Peyer's patch (tissue), 4 donors: ENCODE measurements around the gene UHRF1. TPM values are rescaled to one million over a fixed set of nuclear protein-coding genes. Genes with fewer than 3 reads are reported as not detected.
A peak's percentile ranks its signal among the peaks of the same experiment; 100 is the strongest.

Source experiments
- DNase-seq, 3 donors: peaks; one replicate each; pipeline ENCODE4 v3.0.0-alpha.2; 2017 to 2019
- H3K27ac ChIP-seq, 4 donors: fragments of 200-600 bp; sonication (generic); one replicate each; pipeline ENCODE4 v1.5.1; 2016 to 2019
- H3K27me3 ChIP-seq, 2 donors: fragments of 200-600 bp; sonication (generic); one replicate each; pipeline ENCODE4 v1.5.1; 2019
- H3K36me3 ChIP-seq, 3 donors: fragments of 200-600 bp; sonication (generic); one replicate each; pipeline ENCODE4 v1.5.1; 2016 to 2019
- H3K4me1 ChIP-seq, 4 donors: fragments of 200-600 bp; sonication (generic); one replicate each; pipeline ENCODE4 v1.5.1; 2016 to 2019
- H3K4me3 ChIP-seq, 4 donors: fragments of 200-600 bp; sonication (generic); 1 replicate in 3 of 4; 2 replicates in 1 of 4; pipeline ENCODE4 v1.5.1; 2016 to 2019; ENCODE audit warnings: mild to moderate bottlenecking in 1 of 4
- H3K9me3 ChIP-seq, 4 donors: fragments of 200-600 bp; sonication (generic); one replicate each; pipeline ENCODE4 v1.5.1; 2016 to 2019; ENCODE audit warnings: mild to moderate bottlenecking in 1 of 4
- POLR2A ChIP-seq, 2 donors: fragments of 450-650 bp; IDR thresholded peaks; one replicate each; pipeline ENCODE4 v1.5.1; 2017; ENCODE audit warnings: antibody characterized with exemption in 2 of 2, mild to moderate bottlenecking in 2 of 2, moderate library complexity in 2 of 2
- total RNA-seq, 4 donors: library from RNA; depleted of rRNA; stranded (reverse); fragments of >200 nt; gene quantifications; one replicate each; pipeline ENCODE4 v1.1.0, GENCODE V29; 2016
- TF ChIP-seq, protein P1 (sequence below), 6 experiments: fragments of 450-650 bp in 4 of 6; fragments of 200-600 bp in 2 of 6; sonication (generic) in 1 of 6; IDR thresholded peaks; one replicate each; pipeline ENCODE4 v1.5.1; 2017 to 2019; ENCODE audit warnings: antibody characterized with exemption in 6 of 6, mild to moderate bottlenecking in 3 of 6, moderate library complexity in 1 of 6

The UHRF1 gene
- total RNA-seq, 4 donors from 2014 or later = 6.7 to 35.5 (median 8.0) TPM

GRCh38 chr19:4911786-4912672 lies 2.7 kb downstream of the UHRF1 start:
- H3K4me3 ChIP-seq = peak overlapping the region; percentile 4 to 79 (median 58)
- DNase-seq = peak; percentile 53 to 77 (median 68)
- H3K27me3 ChIP-seq = no peaks in the 10 kb centered on the region
- H3K9me3 ChIP-seq = no peaks in the 10 kb centered on the region
- H3K4me1 ChIP-seq = peaks cover 0 to 45% (median 24%) of the 10 kb centered on the region in 4 donors
- H3K36me3 ChIP-seq = no peaks in the 10 kb centered on the region
- H3K27ac ChIP-seq = peak overlapping the region in 3 of 4 donors; percentile 3 to 62 (median 36)
- no peak for TF ChIP-seq POLR2A (IDR thresholded peaks at IDR 0.05)
- TF ChIP-seq, protein P1, sequence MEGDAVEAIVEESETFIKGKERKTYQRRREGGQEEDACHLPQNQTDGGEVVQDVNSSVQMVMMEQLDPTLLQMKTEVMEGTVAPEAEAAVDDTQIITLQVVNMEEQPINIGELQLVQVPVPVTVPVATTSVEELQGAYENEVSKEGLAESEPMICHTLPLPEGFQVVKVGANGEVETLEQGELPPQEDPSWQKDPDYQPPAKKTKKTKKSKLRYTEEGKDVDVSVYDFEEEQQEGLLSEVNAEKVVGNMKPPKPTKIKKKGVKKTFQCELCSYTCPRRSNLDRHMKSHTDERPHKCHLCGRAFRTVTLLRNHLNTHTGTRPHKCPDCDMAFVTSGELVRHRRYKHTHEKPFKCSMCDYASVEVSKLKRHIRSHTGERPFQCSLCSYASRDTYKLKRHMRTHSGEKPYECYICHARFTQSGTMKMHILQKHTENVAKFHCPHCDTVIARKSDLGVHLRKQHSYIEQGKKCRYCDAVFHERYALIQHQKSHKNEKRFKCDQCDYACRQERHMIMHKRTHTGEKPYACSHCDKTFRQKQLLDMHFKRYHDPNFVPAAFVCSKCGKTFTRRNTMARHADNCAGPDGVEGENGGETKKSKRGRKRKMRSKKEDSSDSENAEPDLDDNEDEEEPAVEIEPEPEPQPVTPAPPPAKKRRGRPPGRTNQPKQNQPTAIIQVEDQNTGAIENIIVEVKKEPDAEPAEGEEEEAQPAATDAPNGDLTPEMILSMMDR (IDR thresholded peaks at IDR 0.05) = peak; percentile 32 to 72 (median 60)

GRCh38 chr19:4913996-4914735 lies 4.9 kb downstream of the UHRF1 start:
- no peak for TF ChIP-seq POLR2A (IDR thresholded peaks at IDR 0.05)
- TF ChIP-seq, protein P1 (IDR thresholded peaks at IDR 0.05) = no peak
- Histone ChIP-seq H3K27ac (peak overlapping the region; percentile 52 to 75 (median 67)), H3K4me1 (peaks cover 0 to 38% (median 21%) of the 10 kb centered on the region in 4 donors), H3K9me3 (no peaks in the 10 kb centered on the region), H3K36me3 (no peaks in the 10 kb centered on the region), H3K27me3 (no peaks in the 10 kb centered on the region), H3K4me3 (peak overlapping the region in 3 of 4 donors; percentile 44 to 54 (median 47))
- peak in 2 of 3 donors; percentile 25 to 65 for DNase-seq

DNA sequence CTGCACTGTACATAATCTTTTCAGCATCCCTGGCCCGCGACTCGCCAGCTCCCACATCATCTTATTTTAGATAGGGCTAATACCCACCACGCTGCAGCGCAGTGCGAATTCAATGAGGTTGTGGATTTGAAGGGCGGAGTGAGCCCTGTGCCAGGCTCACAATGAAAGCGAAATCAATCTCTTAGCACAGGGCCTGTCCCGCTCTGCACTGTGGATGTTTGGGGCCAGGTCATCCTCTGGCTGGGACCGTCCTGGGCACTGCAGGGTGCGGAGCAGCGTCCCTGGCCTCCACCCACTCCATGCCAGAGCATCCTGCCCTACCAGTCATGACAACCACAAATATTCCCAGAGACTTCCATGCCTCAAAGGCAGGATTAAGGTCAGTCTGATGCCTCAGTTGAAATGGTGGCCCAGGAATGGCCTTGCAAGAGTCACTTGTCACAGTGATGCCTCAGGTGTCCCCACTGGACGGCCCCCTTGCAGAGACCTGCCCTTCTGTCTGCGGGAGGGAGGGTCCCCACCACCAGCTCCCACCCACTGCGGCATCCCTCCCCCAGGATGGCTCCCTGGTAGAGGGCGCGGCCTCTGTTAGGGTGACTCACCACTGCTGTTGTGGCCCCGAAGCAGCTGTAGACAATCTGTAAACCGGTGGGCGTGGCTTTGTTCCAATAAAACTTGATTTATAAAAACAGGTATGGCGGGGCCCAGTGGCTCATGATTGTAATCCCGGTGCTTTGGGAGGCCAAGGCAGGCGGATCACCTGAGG lies 5.6 kb downstream of the UHRF1 start:
- Histone ChIP-seq H3K9me3 (no peaks in the 10 kb centered on the region), H3K27me3 (no peaks in the 10 kb centered on the region), H3K4me3 (peak overlapping the region; percentile 34 to 54 (median 46)), H3K27ac (peak overlapping the region; percentile 52 to 75 (median 67)), H3K36me3 (no peaks in the 10 kb centered on the region), H3K4me1 (peaks cover 0 to 32% (median 16%) of the 10 kb centered on the region in 4 donors)
- peak; percentile 72 to 91 (median 81) for DNase-seq
- TF ChIP-seq POLR2A (IDR thresholded peaks at IDR 0.05) = no peak
- TF ChIP-seq, protein P1 (IDR thresholded peaks at IDR 0.05) = no peak

DNA sequence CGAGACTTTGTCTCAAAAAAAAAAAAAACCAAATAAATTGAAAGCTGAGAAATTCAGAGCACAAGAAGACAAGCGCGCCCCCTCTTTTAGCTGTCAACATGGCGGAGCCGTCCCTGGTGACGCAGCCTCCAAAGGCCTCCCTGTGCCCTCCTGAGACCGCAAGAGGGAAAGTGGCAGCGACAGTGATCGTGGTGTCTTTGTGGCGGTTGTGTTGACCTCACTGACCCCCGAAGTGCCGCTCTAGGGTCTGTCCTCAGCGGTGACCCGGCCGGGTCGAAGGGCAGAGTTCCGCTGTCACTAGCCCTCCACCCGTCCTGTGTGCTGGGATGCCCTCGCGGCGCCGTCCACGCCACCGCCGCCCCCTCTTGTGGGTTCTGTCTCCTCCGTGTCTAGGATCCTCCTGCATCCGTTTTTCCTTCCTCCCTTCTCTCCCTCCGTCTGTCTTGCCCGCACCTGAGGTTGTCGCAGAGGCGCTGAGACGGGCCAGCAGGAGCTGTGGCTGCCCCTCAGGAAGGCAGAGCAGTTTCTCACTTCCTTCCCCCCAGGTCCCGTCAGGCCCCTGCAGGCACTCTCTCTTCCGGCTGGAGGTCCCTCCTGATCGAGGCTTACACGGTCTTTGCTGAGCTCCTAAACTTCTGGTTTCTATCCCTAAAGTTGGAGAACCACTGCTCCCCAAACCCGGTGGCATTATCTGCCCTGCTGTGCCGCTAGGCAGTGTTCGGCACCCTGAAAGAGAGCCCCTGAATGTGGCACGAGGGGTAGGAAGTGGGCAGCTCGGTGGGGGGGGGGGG lies 7.2 kb downstream of the UHRF1 start:
- H3K27me3 ChIP-seq = no peaks in the 10 kb centered on the region
- peaks cover 0 to 20% (median 4%) of the 10 kb centered on the region in 4 donors for H3K4me1 ChIP-seq
- peak overlapping the region; percentile 61 to 75 (median 68) for H3K27ac ChIP-seq
- H3K9me3 ChIP-seq = no peaks in the 10 kb centered on the region
- DNase-seq = peak in 2 of 3 donors; percentile 55 to 68
- H3K4me3 ChIP-seq = peak overlapping the region; percentile 34 to 54 (median 46)
- H3K36me3 ChIP-seq = no peaks in the 10 kb centered on the region
- TF ChIP-seq, protein P1 (IDR thresholded peaks at IDR 0.05) = no peak
- no peak for TF ChIP-seq POLR2A (IDR thresholded peaks at IDR 0.05)
